Activated CD4-positive, alpha-beta T cell treated with anti-CD3 and anti-CD28 coated beads, Interleukin-2, amount 10 ng/mL, durations not matched to agents 24 days and 14 days (primary cell): Measurements from ENCODE around the gene NFYA. TPM values are rescaled to one million over a fixed set of nuclear protein-coding genes. Genes with fewer than 3 reads are reported as not detected.

ENCODE experiments used
- DNase-seq: peaks from one replicate; pipeline ENCODE4 v3.0.0; 2022
- H3K27ac Mint-ChIP-seq: one replicate; pipeline ENCODE4 v1.8.0; 2022; ENCODE audit warnings: mild to moderate bottlenecking, mixed read lengths
- H3K27me3 Mint-ChIP-seq: one replicate; pipeline ENCODE4 v1.8.0; 2022; ENCODE audit warnings: mixed read lengths
- H3K36me3 Mint-ChIP-seq: one replicate; pipeline ENCODE4 v1.8.0; 2022; ENCODE audit warnings: low read depth, mild to moderate bottlenecking, mixed read lengths
- H3K4me1 Mint-ChIP-seq: one replicate; pipeline ENCODE4 v1.8.0; 2021; ENCODE audit warnings: mixed read lengths
- H3K4me3 Mint-ChIP-seq: one replicate; pipeline ENCODE4 v1.8.0; 2022; ENCODE audit warnings: mild to moderate bottlenecking, moderate library complexity, mixed read lengths
- H3K9me3 Mint-ChIP-seq: one replicate; pipeline ENCODE4 v1.8.0; 2021; ENCODE audit warnings: mixed read lengths
- intact Hi-C: fragments of 100-400 bp; cut with micrococcal nuclease; formaldehyde crosslinking; loops from one replicate; pipeline ENCODE4 v1.15.1; 2023
- total RNA-seq: library from RNA; stranded (reverse); gene quantifications from 2 replicates; pipeline ENCODE4 v1.2.3, GENCODE V29; 2022

NFYA gene
- total RNA-seq, 1 donor from 2014 or later: 31.2 TPM

- peaks cover 12% of the 10 kb centered on the region for H3K4me1 Mint-ChIP-seq
- no peaks in the 10 kb centered on the region for H3K36me3 Mint-ChIP-seq
- no peak within 1 kb of the TSS for H3K4me3 Mint-ChIP-seq
- intact Hi-C loops: loop anchor here (1.0 kb wide), 1 partner anchor 11 kb away; no protein-coding TSS in a partner anchor
- H3K27ac Mint-ChIP-seq: no peak within 1 kb of the TSS
- H3K27me3 Mint-ChIP-seq: no peaks in the 10 kb centered on the region
- peak; percentile 90 for DNase-seq
- no peaks in the 10 kb centered on the region for H3K9me3 Mint-ChIP-seq
Observed at GRCh38 chr6:41039060-41039998, 33.4 kb upstream of the NFYA start, which contains the start of gene UNC5CL. Gene UNC5CL (minus strand): TSS chr6:41039221. CDS start chr6:41035074, 4,147 bp downstream.

DNA sequence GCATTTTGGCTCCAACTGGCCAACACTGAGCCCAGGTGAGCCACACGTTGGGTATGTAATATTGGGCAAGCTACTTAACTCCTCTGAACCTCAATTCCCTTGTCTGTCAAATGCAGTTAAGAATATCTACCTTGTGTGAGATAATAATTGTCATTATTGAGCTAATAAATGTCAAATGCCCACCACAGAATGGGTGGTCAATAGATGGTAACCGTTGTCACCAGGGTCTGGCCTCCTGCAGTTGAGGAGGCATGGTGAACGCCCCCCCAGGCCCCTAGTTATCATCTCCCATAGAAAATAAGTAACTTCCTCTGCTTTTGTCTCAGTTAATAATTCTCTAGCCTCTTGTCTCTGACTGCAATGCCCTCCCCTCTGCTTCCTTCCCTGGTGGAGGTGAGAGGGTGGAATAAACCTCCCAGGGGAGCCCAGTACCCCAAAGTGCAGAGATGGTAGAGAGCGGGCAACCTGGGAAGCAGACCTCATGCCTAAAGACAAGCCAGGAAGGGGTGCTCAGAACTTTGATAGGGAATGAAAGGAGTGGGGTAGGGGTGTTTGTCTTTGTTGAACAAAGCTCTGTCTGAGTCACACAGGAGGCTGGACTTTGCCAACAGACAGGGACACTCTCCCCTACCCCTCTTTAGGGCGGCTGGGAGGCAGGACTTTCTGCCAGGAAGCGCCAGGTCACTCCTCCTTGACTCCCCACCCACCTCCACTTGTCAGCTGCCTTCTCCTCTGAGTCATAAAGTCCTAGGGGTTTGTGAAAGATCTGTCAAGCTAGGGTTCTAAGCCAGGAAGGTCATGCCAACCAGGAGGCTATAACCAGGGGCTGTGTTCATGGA lies 32.5 kb upstream of the NFYA start:
- peak; percentile 67 for DNase-seq
- H3K4me3 Mint-ChIP-seq: no peak overlapping the region
- H3K27me3 Mint-ChIP-seq: no peaks in the 10 kb centered on the region

DNA sequence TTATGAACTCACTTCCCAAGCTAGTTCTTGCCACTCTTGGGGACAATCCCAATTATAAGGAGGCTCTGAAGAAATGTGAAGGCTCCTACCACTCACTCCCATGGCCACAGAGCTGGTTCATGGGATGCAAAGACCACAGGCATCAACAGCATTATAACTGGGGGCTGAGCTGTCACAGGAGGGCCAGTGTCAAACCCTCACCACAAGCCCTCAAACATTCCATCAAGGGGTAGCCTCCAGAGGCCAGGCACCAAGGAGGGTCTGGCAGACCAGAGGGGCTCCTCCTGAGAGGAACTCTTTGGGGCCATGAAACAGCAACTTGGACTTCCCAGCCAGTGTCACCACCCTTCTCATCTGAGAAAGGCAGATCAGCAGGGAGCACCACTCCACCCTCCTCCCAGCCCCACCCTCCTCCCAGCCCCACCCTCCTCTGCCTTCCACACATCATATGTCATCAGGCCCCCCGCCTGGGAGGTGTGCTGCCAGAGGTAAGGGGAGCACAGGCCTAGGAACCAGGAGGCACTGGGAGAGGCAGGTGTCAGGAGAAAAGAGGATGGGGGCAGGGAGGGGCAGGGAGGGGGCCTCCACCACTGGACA lies 31.7 kb upstream of the NFYA start:
- intact Hi-C loops: no loop called here
- Mint-ChIP-seq H3K27me3 (no peaks in the 10 kb centered on the region), H3K27ac (peak overlapping the region; percentile 32), H3K4me1 (peaks cover 12% of the 10 kb centered on the region), H3K9me3 (no peaks in the 10 kb centered on the region), H3K4me3 (no peak overlapping the region), H3K36me3 (no peaks in the 10 kb centered on the region)
- no peak for DNase-seq

More for the DNA sequence above, 32.5 kb upstream of the NFYA start:
- no peaks in the 10 kb centered on the region for H3K9me3 Mint-ChIP-seq
- peaks cover 12% of the 10 kb centered on the region for H3K4me1 Mint-ChIP-seq
- intact Hi-C loops: no loop called here
- H3K36me3 Mint-ChIP-seq: no peaks in the 10 kb centered on the region
- H3K27ac Mint-ChIP-seq: peak overlapping the region; percentile 32

GRCh38 chr6:41042226-41043055 lies 30.3 kb upstream of the NFYA start, which contains the start of gene TSPO2:
Gene TSPO2 (plus strand): TSS chr6:41042467. CDS start chr6:41042986, 519 bp downstream.
- Mint-ChIP-seq H3K27me3 (no peaks in the 10 kb centered on the region), H3K27ac (no peak within 1 kb of the TSS), H3K9me3 (no peaks in the 10 kb centered on the region), H3K4me1 (peaks cover 12% of the 10 kb centered on the region), H3K4me3 (no peak within 1 kb of the TSS), H3K36me3 (no peaks in the 10 kb centered on the region)
- intact Hi-C loops: no loop called here
- DNase-seq: no peak

- H3K4me3 Mint-ChIP-seq: no peak overlapping the region
- no peak for DNase-seq
- no peaks in the 10 kb centered on the region for H3K9me3 Mint-ChIP-seq
- no peak overlapping the region for H3K27ac Mint-ChIP-seq
- H3K36me3 Mint-ChIP-seq: no peaks in the 10 kb centered on the region
- peaks cover 12% of the 10 kb centered on the region for H3K4me1 Mint-ChIP-seq
- H3K27me3 Mint-ChIP-seq: no peaks in the 10 kb centered on the region
- intact Hi-C loops: no loop called here
Observed at GRCh38 chr6:41043151-41043550, 29.6 kb upstream of the NFYA start.

- no peaks in the 10 kb centered on the region for H3K27me3 Mint-ChIP-seq
- H3K27ac Mint-ChIP-seq: no peak overlapping the region
- H3K36me3 Mint-ChIP-seq: no peaks in the 10 kb centered on the region
- DNase-seq: no peak
- intact Hi-C loops: no loop called here
- no peak overlapping the region for H3K4me3 Mint-ChIP-seq
- H3K4me1 Mint-ChIP-seq: peaks cover 2% of the 10 kb centered on the region
- H3K9me3 Mint-ChIP-seq: no peaks in the 10 kb centered on the region
Observed at GRCh38 chr6:41045664-41046063, 27.1 kb upstream of the NFYA start.

GRCh38 chr6:41046084-41046483 lies 26.7 kb upstream of the NFYA start:
- Mint-ChIP-seq H3K4me3 (no peak overlapping the region), H3K27ac (no peak overlapping the region), H3K4me1 (no peaks in the 10 kb centered on the region), H3K27me3 (no peaks in the 10 kb centered on the region), H3K36me3 (no peaks in the 10 kb centered on the region), H3K9me3 (no peaks in the 10 kb centered on the region)
- no peak for DNase-seq
- intact Hi-C loops: no loop called here

DNA sequence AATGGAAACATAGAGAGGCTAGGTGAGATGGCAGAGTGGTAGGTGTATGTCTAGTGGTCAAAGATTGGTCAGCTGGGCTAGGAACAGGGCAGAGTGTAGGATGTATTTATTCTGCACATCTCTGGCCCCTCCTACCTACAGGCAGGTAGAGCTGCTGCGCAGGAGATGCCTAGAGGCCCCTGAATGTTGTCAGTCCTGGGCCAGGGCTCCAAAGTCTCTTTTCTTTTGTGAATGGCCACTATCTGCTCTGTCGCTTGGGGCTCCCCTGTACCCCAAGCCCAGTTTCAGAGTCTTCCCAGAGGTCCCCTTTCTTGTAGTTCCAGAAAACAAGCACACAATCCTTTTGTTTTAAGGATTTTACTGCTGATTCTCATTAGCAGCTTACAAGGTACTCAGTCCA lies 25.5 kb upstream of the NFYA start:
- Mint-ChIP-seq H3K27me3 (no peaks in the 10 kb centered on the region), H3K4me3 (no peak overlapping the region), H3K36me3 (peaks cover 4% of the 10 kb centered on the region), H3K9me3 (peaks cover 4% of the 10 kb centered on the region), H3K27ac (no peak overlapping the region), H3K4me1 (peaks cover 9% of the 10 kb centered on the region)
- intact Hi-C loops: no loop called here
- DNase-seq: no peak

DNA sequence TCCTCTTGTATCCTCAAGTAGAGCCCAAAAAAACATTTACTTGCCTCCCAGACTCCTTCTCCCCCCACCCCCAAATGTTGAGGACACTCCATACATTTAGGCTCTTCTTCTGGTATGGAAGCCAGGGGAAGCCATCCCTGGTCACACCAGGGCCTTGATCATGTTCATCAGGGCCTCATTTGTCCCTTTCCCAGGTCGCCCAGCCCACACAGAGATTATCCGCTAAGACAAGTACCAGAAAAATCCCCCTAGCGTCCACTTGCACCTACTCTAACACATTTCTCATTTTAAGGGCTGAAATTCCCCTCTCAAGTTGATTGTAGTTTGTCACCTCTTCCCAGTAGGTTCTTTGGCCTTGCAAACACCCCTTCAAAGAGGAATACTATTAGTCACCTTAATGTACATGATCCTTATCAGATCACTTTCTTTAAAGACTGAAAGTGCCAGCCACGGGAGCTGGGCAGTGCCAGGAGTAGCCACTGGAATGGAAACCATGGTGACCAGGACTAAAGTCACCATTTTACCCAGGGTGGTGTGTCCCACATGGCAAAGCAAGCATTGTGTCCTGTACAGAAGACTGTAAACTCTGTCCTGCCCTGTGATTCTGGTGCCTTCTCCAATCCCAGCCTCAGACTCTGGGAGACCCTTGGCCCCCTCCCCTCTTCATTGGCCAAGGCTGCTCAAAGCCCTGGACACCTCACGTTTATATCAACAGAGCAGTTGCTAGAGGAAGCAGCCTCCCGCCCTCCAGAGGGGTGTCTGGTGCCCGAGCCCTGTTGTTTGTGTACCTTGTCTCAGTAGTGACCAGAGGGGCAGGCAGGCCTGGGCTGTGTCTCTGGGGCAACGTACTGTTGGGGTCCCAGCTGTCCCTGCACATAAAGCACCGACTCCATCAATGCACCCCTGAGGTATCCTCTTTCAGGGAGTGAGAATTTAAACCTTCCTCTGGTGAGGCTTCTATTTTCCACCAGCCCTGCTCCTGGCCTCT lies 24.7 kb upstream of the NFYA start:
- peaks cover 15% of the 10 kb centered on the region for H3K4me1 Mint-ChIP-seq
- peaks cover 4% of the 10 kb centered on the region for H3K9me3 Mint-ChIP-seq
- no peak overlapping the region for H3K27ac Mint-ChIP-seq
- intact Hi-C loops: no loop called here
- H3K27me3 Mint-ChIP-seq: no peaks in the 10 kb centered on the region
- H3K36me3 Mint-ChIP-seq: peaks cover 4% of the 10 kb centered on the region
- H3K4me3 Mint-ChIP-seq: no peak overlapping the region
- no peak for DNase-seq

DNA sequence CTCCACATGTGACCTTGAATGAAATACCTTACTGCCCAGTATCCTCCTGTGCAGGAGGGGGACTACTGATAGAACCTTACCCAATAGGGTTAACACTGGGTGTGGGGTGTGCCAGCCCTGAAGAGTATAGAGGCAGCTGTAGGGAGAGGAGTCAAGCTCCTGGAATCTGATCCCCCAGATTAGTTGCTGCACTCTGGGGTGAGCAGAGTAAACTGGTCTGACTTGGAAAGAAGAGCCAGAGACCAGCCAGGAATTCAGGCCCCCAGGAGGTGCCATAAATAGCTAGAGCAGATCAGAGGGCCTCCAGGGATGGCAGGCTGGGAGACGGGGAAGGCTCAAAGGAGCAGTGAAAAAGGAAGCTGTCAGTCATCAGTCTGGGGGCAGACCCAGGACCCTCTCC lies 23.3 kb upstream of the NFYA start:
- H3K27ac Mint-ChIP-seq: no peak overlapping the region
- peaks cover 4% of the 10 kb centered on the region for H3K36me3 Mint-ChIP-seq
- intact Hi-C loops: no loop called here
- peaks cover 15% of the 10 kb centered on the region for H3K4me1 Mint-ChIP-seq
- no peaks in the 10 kb centered on the region for H3K27me3 Mint-ChIP-seq
- DNase-seq: no peak
- H3K4me3 Mint-ChIP-seq: no peak overlapping the region
- peaks cover 4% of the 10 kb centered on the region for H3K9me3 Mint-ChIP-seq

GRCh38 chr6:41049955-41050354 lies 22.8 kb upstream of the NFYA start:
- H3K4me3 Mint-ChIP-seq: no peak overlapping the region
- H3K9me3 Mint-ChIP-seq: peaks cover 4% of the 10 kb centered on the region
- H3K27me3 Mint-ChIP-seq: no peaks in the 10 kb centered on the region
- peaks cover 4% of the 10 kb centered on the region for H3K36me3 Mint-ChIP-seq
- H3K27ac Mint-ChIP-seq: no peak overlapping the region
- peaks cover 15% of the 10 kb centered on the region for H3K4me1 Mint-ChIP-seq
- intact Hi-C loops: no loop called here
- no peak for DNase-seq

- Mint-ChIP-seq H3K27ac (no peak overlapping the region), H3K36me3 (peaks cover 4% of the 10 kb centered on the region), H3K27me3 (no peaks in the 10 kb centered on the region), H3K9me3 (peaks cover 4% of the 10 kb centered on the region), H3K4me3 (no peak overlapping the region), H3K4me1 (peaks cover 15% of the 10 kb centered on the region)
- DNase-seq: no peak
- intact Hi-C loops: no loop called here
Observed at GRCh38 chr6:41050536-41050935, 22.2 kb upstream of the NFYA start.
